H1 (cell line): Measurements from ENCODE around the gene AKAP8. TPM values are rescaled to one million over a fixed set of nuclear protein-coding genes. Genes with fewer than 3 reads are reported as not detected.

ENCODE experiments used
- CTCF ChIA-PET: fragments of 300-600 bp; sonication (Branson Sonifier 250); formaldehyde crosslinking; loops from one replicate; lab custom pipeline; 2021; ENCODE audit not compliant: partially characterized antibody; lab: Charles Lee
- POLR2A ChIA-PET: fragments of 300-600 bp; sonication (Branson Sonifier 250); formaldehyde crosslinking; loops from one replicate; lab custom pipeline; 2021; ENCODE audit warnings: inconsistent platforms; ENCODE audit not compliant: partially characterized antibody; lab: Charles Lee
- DNase-seq, 2 experiments: peaks; one replicate each; pipeline versions ENCODE4 v3.0.0 to v3.0.0-alpha.2; 2010 to 2022; ENCODE audit warnings: low spot score in 2 of 2, low read depth in 1 of 2, mixed read lengths in 1 of 2
- FAIRE-seq: peaks from 2 replicates; lab custom pipeline; 2011; peaks lifted over from hg19 to GRCh38; lab: Jason Lieb, UNC
- H2AFZ ChIP-seq: 2 replicates; pipeline ENCODE4 v1.8.1; 2012; ENCODE audit warnings: low read length, inconsistent platforms
- H2AK5ac ChIP-seq: 2 replicates; pipeline ENCODE4 v1.6.1; 2013; ENCODE audit warnings: low read depth, low read length
- H2BK120ac ChIP-seq: replicated peaks from 2 replicates; pipeline ENCODE3; 2013; ENCODE audit warnings: low read depth, low read length, inconsistent platforms
- H2BK12ac ChIP-seq: 2 replicates; pipeline ENCODE4 v1.6.1; 2013; ENCODE audit warnings: low read depth, low read length
- H2BK15ac ChIP-seq: 2 replicates; pipeline ENCODE4 v1.6.1; 2013; ENCODE audit warnings: low read length
- H2BK20ac ChIP-seq: 2 replicates; pipeline ENCODE4 v1.6.1; 2013; ENCODE audit warnings: low read length
- H2BK5ac ChIP-seq: 2 replicates; pipeline ENCODE4 v1.6.1; 2013; ENCODE audit warnings: low read depth, low read length
- H3K14ac ChIP-seq: 2 replicates; pipeline ENCODE4 v1.6.1; 2013; ENCODE audit warnings: inconsistent platforms; ENCODE audit not compliant: insufficient read length
- H3K18ac ChIP-seq: 2 replicates; pipeline ENCODE4 v1.6.1; 2013; ENCODE audit warnings: low read length; ENCODE audit errors: extremely low read depth
- H3K23ac ChIP-seq: 2 replicates; pipeline ENCODE4 v1.6.1; 2013; ENCODE audit warnings: inconsistent platforms; ENCODE audit not compliant: insufficient read length
- H3K23me2 ChIP-seq: 2 replicates; pipeline ENCODE4 v1.6.1; 2013; ENCODE audit warnings: low read depth, low read length
- H3K27ac ChIP-seq: 2 replicates; pipeline ENCODE4 v1.6.1; 2011; ENCODE audit warnings: low read depth, low read length, inconsistent platforms
- H3K27me3 ChIP-seq, 4 experiments: replicated peaks in 1 of 4; 1 replicate in 1 of 4; 2 replicates in 3 of 4; pipeline versions ENCODE4 v1.6.1 to v1.8.1; 2011 to 2013; ENCODE audit warnings: low read length in 3 of 4, mild to moderate bottlenecking in 3 of 4, inconsistent platforms in 2 of 4, mixed read lengths in 2 of 4, moderate library complexity in 1 of 4; ENCODE audit not compliant: control insufficient read depth in 3 of 4, insufficient read depth in 3 of 4; ENCODE audit errors: extremely low read depth in 1 of 4
- H3K36me3 ChIP-seq, 4 experiments: 2 replicates each; pipeline versions ENCODE4 v1.6.1 to v1.8.1; 2011 to 2013; ENCODE audit warnings: mild to moderate bottlenecking in 4 of 4, low read length in 3 of 4, moderate library complexity in 2 of 4, control low read depth in 1 of 4, inconsistent platforms in 1 of 4; ENCODE audit not compliant: insufficient read depth in 4 of 4, control insufficient read depth in 2 of 4
- H3K4ac ChIP-seq: replicated peaks from 2 replicates; pipeline ENCODE3; 2013; ENCODE audit warnings: low read length, low read depth, mixed read lengths, inconsistent platforms; ENCODE audit not compliant: insufficient read length
- H3K4me1 ChIP-seq, 4 experiments: replicated peaks in 1 of 4; 1 replicate in 1 of 4; 2 replicates in 3 of 4; pipeline versions ENCODE4 v1.6.1 to v1.8.1; 2011 to 2013; ENCODE audit warnings: low read length in 3 of 4, inconsistent platforms in 2 of 4, mixed read lengths in 1 of 4; ENCODE audit not compliant: insufficient read depth in 4 of 4, control insufficient read depth in 3 of 4
- H3K4me2 ChIP-seq, 2 experiments: 2 replicates each; pipeline versions ENCODE4 v1.6.1 to v1.8.1; 2011 to 2013; ENCODE audit warnings: low read depth in 2 of 2, low read length in 2 of 2, control low read depth in 1 of 2, inconsistent platforms in 1 of 2, mild to moderate bottlenecking in 1 of 2; ENCODE audit not compliant: insufficient read depth in 1 of 2
- H3K4me3 ChIP-seq, 4 experiments: fragments of 200-600, 300-600 bp in 1 of 4; sonication (generic), shearing (Covaris generic), sonication (Bioruptor Twin) in 1 of 4; 2 replicates each; pipeline versions ENCODE4 v1.5.1 to v1.8.1; 2011 to 2016; ENCODE audit warnings: low read length in 4 of 4, low read depth in 3 of 4, control low read depth in 2 of 4, inconsistent platforms in 2 of 4, mild to moderate bottlenecking in 2 of 4, mixed read lengths in 1 of 4, moderate library complexity in 1 of 4; ENCODE audit not compliant: insufficient read depth in 2 of 4; ENCODE audit errors: extremely low read depth in 1 of 4
- H3K56ac ChIP-seq: replicated peaks from 2 replicates; pipeline ENCODE3; 2013; ENCODE audit warnings: low read depth, mild to moderate bottlenecking, mixed read lengths, low read length, inconsistent platforms; ENCODE audit not compliant: insufficient read length
- H3K79me1 ChIP-seq: 2 replicates; pipeline ENCODE4 v1.6.1; 2013; ENCODE audit warnings: low read depth, low read length, control low read depth
- H3K79me2 ChIP-seq, 2 experiments: 2 replicates each; pipeline versions ENCODE4 v1.6.1 to v1.8.1; 2012 to 2013; ENCODE audit warnings: low read length in 2 of 2, mild to moderate bottlenecking in 2 of 2, inconsistent platforms in 1 of 2; ENCODE audit not compliant: insufficient read depth in 2 of 2, control insufficient read depth in 1 of 2
- H3K9ac ChIP-seq, 4 experiments: replicated peaks in 1 of 4; 1 replicate in 1 of 4; 2 replicates in 3 of 4; pipeline versions ENCODE4 v1.6.1 to v1.8.1; 2011 to 2013; ENCODE audit warnings: low read depth in 3 of 4, low read length in 3 of 4, control low read depth in 2 of 4, mild to moderate bottlenecking in 2 of 4, moderate library complexity in 2 of 4, inconsistent platforms in 1 of 4; ENCODE audit errors: extremely low read depth in 1 of 4
- H3K9me3 ChIP-seq, 2 experiments: 2 replicates each; pipeline versions ENCODE4 v1.6.1 to v1.8.1; 2012 to 2013; ENCODE audit warnings: mild to moderate bottlenecking in 2 of 2, moderate library complexity in 2 of 2, control low read depth in 1 of 2, inconsistent platforms in 1 of 2, low read depth in 1 of 2, low read length in 1 of 2, mixed read lengths in 1 of 2; ENCODE audit not compliant: insufficient read depth in 2 of 2
- H4K20me1 ChIP-seq, 2 experiments: replicated peaks in 1 of 2; 2 replicates each; pipeline versions ENCODE3 to v1.8.1; 2011 to 2013; ENCODE audit warnings: inconsistent platforms in 2 of 2, low read length in 2 of 2, mild to moderate bottlenecking in 1 of 2; ENCODE audit not compliant: insufficient read depth in 2 of 2, control insufficient read depth in 1 of 2
- H4K5ac ChIP-seq: 2 replicates; pipeline ENCODE4 v1.6.1; 2013; ENCODE audit warnings: low read length, low read depth, mixed read lengths, inconsistent platforms; ENCODE audit not compliant: insufficient read length
- H4K8ac ChIP-seq: 2 replicates; pipeline ENCODE4 v1.8.0; 2013; ENCODE audit warnings: mild to moderate bottlenecking, moderate library complexity, low read length, inconsistent platforms; ENCODE audit not compliant: insufficient read depth; ENCODE audit errors: extremely low read depth
- H4K91ac ChIP-seq: replicated peaks from 2 replicates; pipeline ENCODE3; 2013; ENCODE audit warnings: low read length, mixed read lengths, inconsistent platforms; ENCODE audit not compliant: insufficient read length
- POU5F1 ChIP-seq: IDR thresholded peaks from 2 replicates; pipeline ENCODE4 v1.6.1; 2011; ENCODE audit warnings: low read depth, mild to moderate bottlenecking, low read length, moderate library complexity
- WGBS, 2 experiments: shearing (Covaris generic) in 1 of 2; methylation state at CpG; one replicate each; pipeline versions ENCODE4 v1.1.6 to v1.1.7; 2013 to 2015; ENCODE audit warnings: low lambda C conversion rate in 2 of 2, mixed read lengths in 2 of 2, inconsistent platforms in 1 of 2, low coverage in 1 of 2, missing lambda C conversion rate in 1 of 2; ENCODE audit not compliant: insufficient replicate concordance in 2 of 2, insufficient coverage in 1 of 2, insufficient read length in 1 of 2; ENCODE audit errors: extremely low coverage in 1 of 2, missing lambda C conversion rate in 1 of 2; 5-methylcytosine and 5-hydroxymethylcytosine counted together
- polyA plus RNA-seq, 7 experiments: library from polyadenylated mRNA; depleted of rRNA in 3 of 7; stranded (reverse) in 5 of 7; unstranded in 2 of 7; fragments of >200 nt in 5 of 7; fragments of 200-250 nt in 2 of 7; gene quantifications; 1 replicate in 5 of 7; 2 replicates in 1 of 7; 4 replicates in 1 of 7; pipeline versions ENCODE4 v1.2.1 to v1.2.3, GENCODE V29; 2011 to 2013; ENCODE audit warnings: missing spikeins in 2 of 7, mixed read lengths in 2 of 7
- total RNA-seq: library from RNA; stranded (reverse); fragmentation: NEBNext Ultra II Directional; extraction: Animal tissue kit (Norgen Biotek cat#: 25700); gene quantifications from 2 replicates; pipeline ENCODE4 v1.2.1, GENCODE V29; 2021

AKAP8 gene
- total and polyA plus RNA-seq, 2 of the 8 experiments (the other 6 are each of a cell fraction or from before 2014, with no cell fraction given), result 17.0 to 41.0 TPM

DNA sequence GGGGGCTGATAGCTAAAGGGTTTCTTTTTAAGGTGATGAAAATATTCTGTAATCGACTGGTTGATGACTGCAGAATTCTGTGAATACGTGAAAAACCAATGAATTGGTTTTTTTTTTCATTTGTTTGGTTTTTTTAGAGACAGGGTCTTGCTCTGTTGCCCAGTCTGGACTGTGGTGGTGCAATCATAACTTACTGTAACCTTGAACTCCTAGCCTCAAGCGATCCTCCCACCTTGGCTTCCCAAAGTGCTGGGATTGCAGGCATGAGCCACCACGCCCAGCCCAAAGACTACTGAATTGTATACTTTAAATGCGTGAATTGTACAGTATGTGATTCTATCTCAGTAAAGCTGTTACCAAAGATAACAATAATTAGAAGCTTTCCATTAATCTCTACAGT lies 14.8 kb upstream of the AKAP8 start:
- no peak overlapping the region for H3K23ac ChIP-seq
- H3K18ac ChIP-seq, result no peak overlapping the region
- no peak overlapping the region for H3K4ac ChIP-seq
- no peak overlapping the region for H2AFZ ChIP-seq
- H3K23me2 ChIP-seq, result no peaks in the 10 kb centered on the region
- peaks cover 10 to 13% of the 10 kb centered on the region in 2 experiments for H4K20me1 ChIP-seq
- H3K27ac ChIP-seq, result no peak overlapping the region
- FAIRE-seq, result no peak
- no peak overlapping the region for H4K91ac ChIP-seq
- no peak for TF ChIP-seq POU5F1
- TF ChIP-seq, all 59 proteins: peak for 0
- Histone ChIP-seq H4K5ac (no peak overlapping the region), H2BK5ac (no peak overlapping the region), H3K4me3 (no peak overlapping the region), H3K56ac (no peak overlapping the region), H2BK12ac (no peak overlapping the region), H3K4me1 (no peaks in the 10 kb centered on the region), H3K9me3 (no peaks in the 10 kb centered on the region), H2BK120ac (no peak overlapping the region), H2AK5ac (no peak overlapping the region), H2BK20ac (no peak overlapping the region), H3K4me2 (no peak overlapping the region), H3K27me3 (no peaks in the 10 kb centered on the region), H4K8ac (no peak overlapping the region), H3K36me3 (peaks cover 20 to 52% (median 37%) of the 10 kb centered on the region in 4 experiments), H3K14ac (no peak overlapping the region), H3K79me2 (peaks cover 3 to 23% of the 10 kb centered on the region in 2 experiments; a peak in 2 of 4 replicates), H3K9ac (no peak overlapping the region), H2BK15ac (no peak overlapping the region), H3K79me1 (peaks cover 6% of the 10 kb centered on the region; the same call in 1 of the 2 replicates)
- CTCF ChIA-PET, result interaction anchor here (0.6 to 0.7 kb wide), 2 partner anchors 42 to 173 kb away, joined by 3 read pairs; no protein-coding TSS in a partner anchor
- POLR2A ChIA-PET, result interaction anchor here (1.3 to 7.0 kb wide), 3 partner anchors 15 to 25 kb away, joined by 4 to 36 read pairs (median 5); partner anchors contain the start of genes AKAP8 and AKAP8L
- 95% methylated on average over 5 of the region's 5 CpGs; no CpG with 5 or more reads in 1 of the 2 experiments for WGBS, 2 experiments
- DNase-seq, result no peak
